ENCODE results near the gene LTB4R. TPM values are rescaled to one million over a fixed set of nuclear protein-coding genes. Genes with fewer than 3 reads are reported as not detected.
"Not testable (repeated sequence)": the region's sequence is repeated elsewhere in the genome, so short reads cannot be mapped to it uniquely, and the experiment has no call there.

The LTB4R gene
- total RNA-seq, 6 donors from 2014 or later: 11.1 to 71.2 (median 17.7) TPM

DNA sequence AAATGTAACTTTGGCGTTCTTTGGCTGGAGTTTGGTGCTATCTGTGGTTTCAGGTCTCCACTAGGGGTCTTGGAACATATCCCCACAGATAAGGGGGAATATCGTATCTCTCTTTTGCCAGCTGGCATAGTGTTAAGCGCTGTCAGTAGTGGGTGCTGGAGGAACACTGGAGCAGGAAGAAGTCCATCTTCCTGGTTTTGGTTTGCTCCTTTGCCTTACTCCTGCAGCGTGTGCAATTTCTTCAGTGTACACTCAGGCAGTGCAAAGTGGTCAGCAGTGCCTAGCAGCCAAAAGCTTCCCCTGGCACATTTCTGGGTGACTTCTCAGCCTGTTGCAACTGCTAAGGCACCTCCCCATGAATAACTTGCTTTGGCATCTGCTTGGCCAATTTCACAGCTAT lies 40.2 kb downstream of the LTB4R start:
- DNase-seq: no peak
- WGBS, 2 donors: 14 to 21% methylated on average over 3 to 4 of the region's 4 CpGs
- Histone ChIP-seq H3K27ac (peak overlapping the region in 3 of 4 donors; percentile 16 to 69 (median 48)), H3K36me3 (no peaks in the 10 kb centered on the region), H3K9me3 (no peaks in the 10 kb centered on the region), H3K4me3 (no peak overlapping the region), H3K27me3 (no peaks in the 10 kb centered on the region), H3K4me1 (peaks cover 8 to 26% (median 16%) of the 10 kb centered on the region in 4 donors)
- TF ChIP-seq, protein P1, sequence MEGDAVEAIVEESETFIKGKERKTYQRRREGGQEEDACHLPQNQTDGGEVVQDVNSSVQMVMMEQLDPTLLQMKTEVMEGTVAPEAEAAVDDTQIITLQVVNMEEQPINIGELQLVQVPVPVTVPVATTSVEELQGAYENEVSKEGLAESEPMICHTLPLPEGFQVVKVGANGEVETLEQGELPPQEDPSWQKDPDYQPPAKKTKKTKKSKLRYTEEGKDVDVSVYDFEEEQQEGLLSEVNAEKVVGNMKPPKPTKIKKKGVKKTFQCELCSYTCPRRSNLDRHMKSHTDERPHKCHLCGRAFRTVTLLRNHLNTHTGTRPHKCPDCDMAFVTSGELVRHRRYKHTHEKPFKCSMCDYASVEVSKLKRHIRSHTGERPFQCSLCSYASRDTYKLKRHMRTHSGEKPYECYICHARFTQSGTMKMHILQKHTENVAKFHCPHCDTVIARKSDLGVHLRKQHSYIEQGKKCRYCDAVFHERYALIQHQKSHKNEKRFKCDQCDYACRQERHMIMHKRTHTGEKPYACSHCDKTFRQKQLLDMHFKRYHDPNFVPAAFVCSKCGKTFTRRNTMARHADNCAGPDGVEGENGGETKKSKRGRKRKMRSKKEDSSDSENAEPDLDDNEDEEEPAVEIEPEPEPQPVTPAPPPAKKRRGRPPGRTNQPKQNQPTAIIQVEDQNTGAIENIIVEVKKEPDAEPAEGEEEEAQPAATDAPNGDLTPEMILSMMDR (IDR thresholded peaks at IDR 0.05): no peak
- no peak for TF ChIP-seq POLR2AphosphoS5 (IDR thresholded peaks at IDR 0.05)
- no peak for TF ChIP-seq EP300 (IDR thresholded peaks at IDR 0.05)
- TF ChIP-seq POLR2A (IDR thresholded peaks at IDR 0.05): no peak
- ATAC-seq (ENCODE audit: low FRiP score in 2 of 2): peak; percentile 32 to 68

GRCh38 chr14:24353559-24354481 lies 42.5 kb downstream of the LTB4R start:
- H3K4me1 ChIP-seq: peaks cover 8 to 26% (median 14%) of the 10 kb centered on the region in 4 donors
- H3K27ac ChIP-seq: peak overlapping the region in 2 of 4 donors; percentile 18 to 24
- ATAC-seq (ENCODE audit: low FRiP score in 2 of 2): peak in 1 of 2 donors; percentile 41
- WGBS, 2 donors: 77 to 80% methylated on average over 5 of the region's 5 CpGs
- TF ChIP-seq EP300 (IDR thresholded peaks at IDR 0.05) (no peak), POLR2AphosphoS5 (IDR thresholded peaks at IDR 0.05) (no peak), POLR2A (IDR thresholded peaks at IDR 0.05) (no peak)
- TF ChIP-seq, protein P1 (IDR thresholded peaks at IDR 0.05): no peak
- DNase-seq: no peak
- H3K36me3 ChIP-seq: no peaks in the 10 kb centered on the region
- H3K4me3 ChIP-seq: no peak overlapping the region
- no peaks in the 10 kb centered on the region for H3K9me3 ChIP-seq
- no peaks in the 10 kb centered on the region for H3K27me3 ChIP-seq

- H3K4me3 ChIP-seq; H3K27me3 ChIP-seq; H3K9me3 ChIP-seq; DNase-seq; H3K36me3 ChIP-seq; ATAC-seq (ENCODE audit: low FRiP score in 2 of 2): not testable (repeated sequence)
- Histone ChIP-seq H3K27ac (peak overlapping the region in 3 of 4 donors; percentile 13 to 24 (median 18)), H3K4me1 (peaks cover 8 to 26% (median 14%) of the 10 kb centered on the region in 4 donors)
- 90 to 91% methylated on average over 3 of the region's 3 CpGs for WGBS, 2 donors
Observed at GRCh38 chr14:24354482-24354825, 43.2 kb downstream of the LTB4R start.

DNA sequence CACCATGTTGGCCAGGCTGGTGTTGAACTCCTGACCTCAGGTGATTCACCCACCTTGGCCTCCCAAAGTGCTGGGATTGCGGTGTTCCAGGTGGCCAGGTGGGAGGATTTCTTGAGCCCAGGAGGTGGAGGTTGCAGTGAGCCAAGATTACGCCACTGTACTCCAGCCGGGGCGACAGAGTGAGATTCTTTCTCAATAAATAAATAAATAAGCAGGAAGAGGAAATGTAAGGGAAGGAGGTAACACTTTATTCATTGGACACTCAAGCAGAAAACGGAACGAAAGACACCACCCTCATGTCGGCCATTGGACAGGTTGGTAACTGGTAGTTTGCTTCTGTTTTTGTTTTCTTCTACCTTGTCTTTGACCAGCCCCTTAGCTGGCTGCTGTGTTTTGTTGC lies 43.7 kb downstream of the LTB4R start:
- Histone ChIP-seq H3K36me3 (no peaks in the 10 kb centered on the region), H3K27me3 (no peaks in the 10 kb centered on the region), H3K4me1 (peaks cover 8 to 26% (median 14%) of the 10 kb centered on the region in 4 donors), H3K27ac (no peak overlapping the region), H3K4me3 (no peak overlapping the region), H3K9me3 (no peaks in the 10 kb centered on the region)
- WGBS, 2 donors: 54% methylated on average over 7 of the region's 7 CpGs
- no peak for ATAC-seq (ENCODE audit: low FRiP score in 2 of 2)
- no peak for TF ChIP-seq EP300 (IDR thresholded peaks at IDR 0.05)
- TF ChIP-seq, protein P1 (IDR thresholded peaks at IDR 0.05): no peak
- no peak for TF ChIP-seq POLR2A (IDR thresholded peaks at IDR 0.05)
- no peak for TF ChIP-seq POLR2AphosphoS5 (IDR thresholded peaks at IDR 0.05)
- DNase-seq: no peak

- peaks cover 7 to 26% (median 13%) of the 10 kb centered on the region in 4 donors for H3K4me1 ChIP-seq
- DNase-seq (no peak), ATAC-seq (ENCODE audit: low FRiP score in 2 of 2) (no peak)
- 77 to 94% methylated on average over 4 of the region's 4 CpGs for WGBS, 2 donors
- no peaks in the 10 kb centered on the region for H3K27me3 ChIP-seq
- no peak for TF ChIP-seq POLR2AphosphoS5 (IDR thresholded peaks at IDR 0.05)
- no peak overlapping the region for H3K4me3 ChIP-seq
- no peaks in the 10 kb centered on the region for H3K36me3 ChIP-seq
- no peak overlapping the region for H3K27ac ChIP-seq
- no peaks in the 10 kb centered on the region for H3K9me3 ChIP-seq
Observed at GRCh38 chr14:24356208-24356607, 44.9 kb downstream of the LTB4R start.

Data from upper lobe of left lung (tissue), 6 donors.